ENCODE results near the gene OR1J2.

- TF ChIP-seq CTCF (conservative IDR thresholded peaks at IDR 0.05) (no peak), ZFX (IDR thresholded peaks at IDR 0.05) (no peak)
Measured at GRCh38 chr9:122538757-122539156, 28.2 kb downstream of the OR1J2 start.
